Eye (tissue), 1 donor: Measurements from ENCODE around the gene CCM2L.

Experiments
- DNase-seq: peaks from one replicate; pipeline ENCODE4 v3.0.0-alpha.2; 2015

Gene CCM2L

DNA sequence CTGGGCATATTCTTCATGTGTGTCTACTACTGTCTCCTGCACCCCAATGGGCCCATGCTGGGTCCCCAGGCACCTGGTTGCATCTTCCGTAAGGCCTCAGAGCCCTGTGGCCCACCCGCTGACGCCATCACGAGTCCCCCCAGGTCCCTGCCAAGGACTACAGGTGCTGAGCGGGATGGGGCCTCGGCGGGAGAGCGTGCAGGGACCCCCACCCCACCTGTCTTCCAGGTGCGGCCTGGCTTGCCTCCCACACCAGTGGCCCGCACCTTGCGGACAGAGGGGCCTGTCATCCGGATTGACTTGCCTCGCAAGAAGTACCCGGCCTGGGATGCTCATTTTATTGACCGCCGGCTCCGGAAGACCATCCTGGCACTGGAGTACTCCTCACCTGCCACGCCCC is 13.2 kb upstream of the CCM2L start:
- no peak for DNase-seq

- no peak for DNase-seq
Observed at GRCh38 chr20:31998246-31998645, 12.0 kb upstream of the CCM2L start.

DNA sequence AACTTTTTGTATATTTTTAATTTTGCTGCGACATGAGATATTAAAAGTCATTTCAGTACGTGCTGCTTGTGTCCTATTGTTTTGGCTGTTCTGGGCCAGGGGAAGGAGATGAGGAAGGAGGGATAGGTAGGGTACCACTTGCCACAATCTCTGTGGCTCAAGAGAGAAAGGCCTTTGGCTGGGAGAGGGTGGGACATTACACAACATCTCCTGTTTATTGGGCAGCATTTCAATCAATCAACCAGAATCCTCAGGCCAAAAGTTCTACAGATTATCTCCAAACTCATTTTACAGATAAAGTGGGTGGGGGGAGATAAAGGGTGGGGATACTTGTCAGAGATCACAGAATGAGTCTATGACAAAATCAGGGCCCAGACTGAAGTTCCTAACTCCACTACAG is 6.9 kb upstream of the CCM2L start:
- no peak for DNase-seq

DNA sequence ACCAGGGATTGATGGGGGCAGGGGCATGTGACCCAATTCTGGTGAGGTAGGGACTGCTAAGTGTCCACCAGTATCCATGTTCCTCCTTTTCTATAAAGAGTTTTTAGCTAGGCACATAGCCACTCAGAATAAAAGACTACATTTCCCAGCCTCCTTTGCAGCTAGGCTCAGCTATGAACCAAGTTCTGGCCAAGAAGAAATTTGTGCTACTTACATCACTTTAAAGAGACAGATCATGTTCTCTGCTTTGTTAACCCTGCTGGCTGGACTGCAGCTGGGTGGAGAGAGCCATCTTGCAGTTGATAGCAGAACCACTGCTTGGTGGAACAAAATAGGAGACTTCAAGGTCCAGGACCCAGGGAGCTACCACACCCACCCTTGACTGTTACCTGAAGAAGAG is 5.3 kb upstream of the CCM2L start:
- DNase-seq: no peak

DNA sequence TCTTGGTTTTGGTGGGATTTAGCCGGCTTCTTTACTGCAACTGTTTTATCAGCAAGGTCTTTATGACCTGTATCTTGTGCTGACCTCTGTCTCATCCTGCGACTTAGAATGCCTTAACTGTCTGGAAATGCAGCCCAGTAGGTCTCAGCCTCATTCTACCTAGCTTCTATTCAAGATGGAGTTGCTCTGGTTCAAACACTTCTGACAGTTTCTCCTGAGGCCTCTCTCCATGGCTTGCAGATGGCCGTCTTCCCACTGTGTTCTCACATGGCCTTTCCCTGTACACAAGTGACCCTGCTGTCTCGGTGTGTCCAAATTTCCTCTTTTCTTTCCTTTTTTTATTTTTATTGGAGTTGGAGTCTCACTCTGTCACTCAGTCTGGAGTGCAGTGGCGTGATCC is 4.2 kb upstream of the CCM2L start:
- no peak for DNase-seq

- DNase-seq: no peak
Observed at GRCh38 chr20:32006841-32007786, 3.1 kb upstream of the CCM2L start.

DNA sequence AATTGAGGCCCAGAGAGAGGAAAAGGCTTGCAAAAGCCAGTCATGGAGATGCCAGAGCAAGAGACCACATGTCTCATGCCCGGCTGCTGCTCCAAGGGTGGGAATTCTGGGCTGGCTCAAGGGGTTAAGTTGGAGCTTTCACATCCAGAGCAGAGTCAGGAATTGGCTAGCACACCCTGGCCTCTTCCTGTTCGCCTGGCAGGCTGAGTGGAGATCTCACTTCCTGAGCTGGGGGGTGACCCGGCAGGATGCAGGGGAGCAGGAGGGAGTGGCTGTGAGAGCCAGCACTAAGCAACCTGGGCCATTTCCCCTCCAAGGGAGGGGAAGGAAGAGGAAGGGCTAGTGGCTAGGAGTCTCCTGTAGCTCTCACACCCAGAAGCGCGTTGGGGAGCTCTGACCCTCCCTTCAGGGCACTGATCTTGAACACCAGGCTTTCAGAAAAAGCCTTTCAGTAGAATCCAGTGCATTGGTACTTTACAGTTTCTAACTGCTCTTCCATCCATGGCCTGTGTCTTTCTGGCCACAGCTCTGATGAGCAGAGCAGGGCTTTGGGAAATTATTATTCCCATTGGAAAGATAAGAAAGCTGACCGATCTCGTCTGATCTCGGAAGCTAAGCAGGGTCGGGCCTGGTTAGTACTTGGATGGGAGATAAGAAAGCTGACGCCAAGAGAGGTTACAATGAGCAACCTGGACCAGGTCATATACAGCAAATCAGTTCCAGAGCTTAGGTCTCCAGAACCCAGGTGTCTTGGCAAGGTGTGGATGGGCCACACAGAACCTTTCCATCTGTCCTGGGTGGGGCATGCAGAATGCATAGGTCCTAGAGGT is 2.2 kb upstream of the CCM2L start:
- DNase-seq: no peak

GRCh38 chr20:32009564-32009963 is 674 bp upstream of the CCM2L start:
- no peak for DNase-seq

- no peak for DNase-seq
Observed at GRCh38 chr20:32010666-32011065, 428 bp downstream of the CCM2L start.

DNA sequence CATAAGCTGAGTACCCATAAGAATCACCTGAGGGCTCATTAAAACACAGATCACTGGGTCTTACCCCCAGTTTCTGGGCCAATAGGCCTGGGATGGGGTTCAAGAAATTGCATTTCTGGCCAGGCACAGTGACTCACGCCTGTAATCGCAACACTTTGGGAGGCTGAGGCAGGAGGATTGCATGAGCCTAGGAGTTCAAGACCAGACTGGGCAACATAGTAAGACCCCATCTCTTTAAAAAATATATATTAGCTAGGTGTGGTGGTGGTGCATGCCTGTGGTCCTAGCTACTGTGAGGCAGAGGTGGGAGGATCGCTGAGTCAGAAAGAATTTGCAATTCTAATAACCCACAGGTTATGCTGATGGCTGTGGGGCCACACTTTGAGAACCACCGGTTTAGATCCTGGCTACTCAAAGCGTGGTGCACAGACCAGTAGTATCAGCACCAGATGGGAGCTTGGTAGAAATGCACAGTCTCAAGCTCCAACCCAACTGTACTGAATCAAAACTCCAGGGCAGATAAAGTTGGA is 2.0 kb downstream of the CCM2L start:
- no peak for DNase-seq

GRCh38 chr20:32013326-32013725 is 3.1 kb downstream of the CCM2L start:
- no peak for DNase-seq

GRCh38 chr20:32017711-32018251 is 7.5 kb downstream of the CCM2L start:
- DNase-seq: no peak

- peak; percentile 86 for DNase-seq
Observed at GRCh38 chr20:32018269-32019155, 8.3 kb downstream of the CCM2L start.

DNA sequence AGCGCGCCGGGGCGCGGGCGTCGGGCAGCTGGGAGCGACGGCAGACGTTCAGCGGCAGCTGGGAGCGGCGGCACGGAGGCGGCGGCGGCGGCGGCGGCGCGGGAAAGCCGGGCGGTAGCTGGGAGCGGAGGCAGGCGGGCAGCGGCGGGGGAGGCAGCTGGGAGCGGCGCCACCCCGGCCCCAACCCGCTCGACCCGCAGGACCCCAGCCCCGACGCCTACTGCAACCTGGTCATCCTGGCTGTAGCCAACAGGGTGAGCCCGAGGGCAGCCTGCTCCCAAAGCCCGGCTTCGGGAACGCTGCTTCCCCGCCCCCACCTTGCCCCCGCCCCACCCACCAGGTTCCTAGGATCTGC is 8.9 kb downstream of the CCM2L start:
- DNase-seq: peak; percentile 53

- DNase-seq: no peak
Observed at GRCh38 chr20:32019563-32020463, 9.6 kb downstream of the CCM2L start.

DNA sequence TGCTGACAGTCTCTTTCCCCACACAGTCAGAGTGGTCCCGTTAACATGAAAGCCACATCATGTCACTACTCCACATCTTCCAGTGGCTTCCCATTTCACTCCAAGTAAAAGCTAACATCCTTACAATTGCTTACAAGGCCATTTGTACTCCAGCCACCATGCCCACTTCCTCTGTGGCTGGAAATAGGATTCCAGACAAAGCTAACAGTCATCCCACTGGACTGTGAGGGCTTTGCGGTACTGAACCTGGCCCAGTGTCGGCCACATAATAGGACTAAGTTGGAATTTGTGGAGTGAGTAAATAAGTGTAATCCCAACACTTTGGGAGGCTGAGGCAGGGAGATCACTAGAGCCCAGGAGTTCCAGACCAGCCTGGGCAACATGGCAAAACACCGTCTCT is 10.9 kb downstream of the CCM2L start:
- no peak for DNase-seq

DNA sequence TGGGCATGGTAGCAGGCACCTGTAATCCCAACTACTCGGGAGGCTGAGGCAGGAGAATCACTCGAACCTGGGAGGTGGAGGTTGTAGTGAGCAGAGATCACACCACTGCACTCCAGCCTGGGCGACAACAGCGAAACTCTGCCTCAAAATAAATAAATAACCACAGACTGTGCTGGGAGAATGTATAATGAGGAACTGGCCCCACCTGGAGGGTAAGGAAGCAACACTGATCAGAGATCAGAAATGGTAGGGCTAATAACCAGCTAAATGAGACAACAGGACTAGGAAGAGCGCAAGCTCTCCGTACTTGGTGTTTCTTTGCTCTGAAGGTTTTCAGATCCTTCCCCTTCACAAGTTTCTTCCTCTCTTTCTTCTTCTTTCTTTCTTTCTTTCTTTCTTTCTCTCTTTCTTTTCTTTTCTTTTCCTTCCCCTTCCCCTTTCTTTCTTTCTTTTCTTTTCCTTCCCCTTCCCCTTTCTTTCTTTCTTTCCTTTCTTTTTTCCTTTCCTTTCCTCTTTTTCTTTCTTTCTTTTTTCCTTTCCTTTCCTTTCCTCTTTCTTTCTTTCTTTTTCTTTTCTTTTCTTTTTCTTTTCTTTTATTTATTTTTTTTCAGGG is 14.6 kb downstream of the CCM2L start:
- no peak for DNase-seq

GRCh38 chr20:32027643-32028042 is 17.4 kb downstream of the CCM2L start:
- no peak for DNase-seq

GRCh38 chr20:32028647-32029372 is 18.6 kb downstream of the CCM2L start:
- DNase-seq: peak; percentile 73

DNA sequence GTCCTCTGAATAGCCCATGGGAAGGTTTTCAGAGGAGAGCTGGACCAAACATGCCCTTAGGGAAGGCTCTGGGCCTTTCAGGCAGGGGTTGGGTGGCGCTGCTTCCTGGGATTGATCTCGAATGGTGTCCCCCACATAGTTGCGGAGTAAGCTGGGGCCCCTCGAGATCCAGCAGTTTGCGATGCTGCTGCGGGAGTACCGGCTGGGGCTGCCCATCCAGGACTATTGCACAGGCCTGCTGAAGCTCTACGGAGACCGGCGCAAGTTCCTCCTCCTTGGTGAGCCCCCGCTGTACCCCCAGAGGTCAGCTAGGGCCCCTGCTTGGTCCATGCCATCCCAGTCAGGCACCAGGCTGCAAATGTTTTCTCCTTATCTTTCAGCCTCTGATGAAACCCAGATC is 19.3 kb downstream of the CCM2L start:
- DNase-seq: no peak
